CD4-positive, CD25-positive, alpha-beta regulatory T cell (primary cell): ENCODE data around the gene KIFAP3. TPM values are rescaled to one million over a fixed set of nuclear protein-coding genes. Genes with fewer than 3 reads are reported as not detected.

Source experiments
- ATAC-seq, 2 donors: fragments of 150-1000 bp; cut with Tn5 transposase; one replicate each; pipeline ENCODE4 v1.10.0; 2021; ENCODE audit warnings: low read depth in 2 of 2, moderate number of reproducible peaks in 2 of 2, moderate library complexity in 1 of 2
- DNase-seq, 3 donors: peaks; one replicate each; pipeline versions ENCODE4 v3.0.0 to v3.0.0-alpha.2; 2012 to 2022; ENCODE audit warnings: mixed read lengths in 1 of 3
- H3K27ac ChIP-seq: one replicate; pipeline ENCODE4 v1.7.0; 2013; ENCODE audit warnings: mild to moderate bottlenecking, low read length; ENCODE audit not compliant: insufficient read depth, poor library complexity, severe bottlenecking
- H3K27me3 ChIP-seq: one replicate; pipeline ENCODE4 v1.7.0; 2013; ENCODE audit warnings: low read length; ENCODE audit not compliant: control insufficient read depth, insufficient read depth
- H3K36me3 ChIP-seq: one replicate; pipeline ENCODE4 v1.7.0; 2013; ENCODE audit warnings: mild to moderate bottlenecking, low read length, moderate library complexity; ENCODE audit not compliant: control insufficient read depth, insufficient read depth
- H3K4me1 ChIP-seq: 2 replicates; pipeline ENCODE4 v1.7.0; 2013; ENCODE audit warnings: mild to moderate bottlenecking, low read length; ENCODE audit not compliant: insufficient read depth, control insufficient read depth, poor library complexity, severe bottlenecking
- H3K4me3 ChIP-seq: one replicate; pipeline ENCODE4 v1.7.0; 2013; ENCODE audit warnings: low read depth, mild to moderate bottlenecking, low read length, moderate library complexity
- H3K9me3 ChIP-seq, 2 experiments: 1 replicate in 1 of 2; 2 replicates in 1 of 2; pipeline ENCODE4 v1.7.0; 2013; ENCODE audit warnings: low read length in 2 of 2, mild to moderate bottlenecking in 1 of 2, moderate library complexity in 1 of 2; ENCODE audit not compliant: control insufficient read depth in 2 of 2
- H3K27ac Mint-ChIP-seq, 3 donors: one replicate each; pipeline ENCODE4 v1.8.0; 2020 to 2022; ENCODE audit warnings: mild to moderate bottlenecking in 3 of 3, mixed read lengths in 3 of 3, moderate library complexity in 2 of 3
- H3K27me3 Mint-ChIP-seq: one replicate; pipeline ENCODE4 v1.8.0; 2022; ENCODE audit warnings: mild to moderate bottlenecking, mixed read lengths
- H3K36me3 Mint-ChIP-seq: one replicate; pipeline ENCODE4 v1.8.0; 2020; ENCODE audit warnings: mixed read lengths
- H3K4me1 Mint-ChIP-seq, 4 donors: one replicate each; pipeline ENCODE4 v1.8.0; 2020 to 2022; ENCODE audit warnings: mixed read lengths in 4 of 4, mild to moderate bottlenecking in 1 of 4
- H3K4me3 Mint-ChIP-seq, 4 donors: one replicate each; pipeline ENCODE4 v1.8.0; 2020 to 2022; ENCODE audit warnings: mild to moderate bottlenecking in 4 of 4, mixed read lengths in 4 of 4, moderate library complexity in 3 of 4
- H3K9me3 Mint-ChIP-seq, 7 donors: one replicate each; pipeline ENCODE4 v1.8.0; 2020 to 2022; ENCODE audit warnings: mixed read lengths in 7 of 7, mild to moderate bottlenecking in 3 of 7, moderate library complexity in 2 of 7
- polyA plus RNA-seq, 4 donors: library from polyadenylated mRNA; unstranded; fragments of 300-500 nt; fragmentation: Illumina TruSeq; gene quantifications; one replicate each; pipeline ENCODE4 v1.2.3, GENCODE V29; 2021
- total RNA-seq: library from RNA; stranded (reverse); gene quantifications from one replicate; pipeline ENCODE4 v1.2.3, GENCODE V29; 2022

KIFAP3 gene
- total and polyA plus RNA-seq, 5 donors from 2014 or later, result 12.8 to 21.9 (median 18.0) TPM

DNA sequence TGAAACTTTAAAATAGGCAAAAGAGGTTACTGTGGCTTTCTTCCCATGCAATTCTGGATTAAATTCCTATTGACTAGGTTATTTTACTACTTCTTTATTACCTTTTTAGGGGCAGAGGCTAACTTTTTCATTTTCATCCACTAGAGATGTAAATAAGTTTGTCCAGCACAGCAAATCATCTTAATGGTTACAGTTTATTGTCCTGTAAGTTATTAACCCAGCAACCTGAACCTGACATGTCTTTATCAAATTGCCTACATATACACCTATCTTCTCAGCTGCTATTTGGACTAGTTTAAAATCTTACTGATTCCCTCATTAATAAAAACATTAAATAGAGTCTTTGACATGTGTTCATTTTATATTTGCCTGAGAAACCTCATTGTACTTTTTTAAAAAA is 173.9 kb downstream of the KIFAP3 start:
- peaks cover 8 to 22% (median 10%) of the 10 kb centered on the region in 4 donors for H3K4me1 Mint-ChIP-seq
- H3K36me3 Mint-ChIP-seq, result no peaks in the 10 kb centered on the region
- no peak for DNase-seq
- no peak for ATAC-seq
- Histone ChIP-seq H3K9me3 (no peaks in the 10 kb centered on the region), H3K27ac (no peak overlapping the region), H3K4me3 (no peak overlapping the region), H3K36me3 (no peaks in the 10 kb centered on the region), H3K4me1 (peaks cover 13% of the 10 kb centered on the region), H3K27me3 (peaks cover 9% of the 10 kb centered on the region)
- peaks cover 34% of the 10 kb centered on the region for H3K27me3 Mint-ChIP-seq
- no peak overlapping the region for H3K27ac Mint-ChIP-seq
- peaks cover 0 to 2% (median 0%) of the 10 kb centered on the region in 7 donors for H3K9me3 Mint-ChIP-seq
- H3K4me3 Mint-ChIP-seq, result no peak overlapping the region

GRCh38 chr1:169899519-169900217 is 174.8 kb downstream of the KIFAP3 start:
- H3K4me1 Mint-ChIP-seq, result peaks cover 8 to 23% (median 13%) of the 10 kb centered on the region in 4 donors
- no peak for ATAC-seq
- H3K9me3 ChIP-seq, result no peaks in the 10 kb centered on the region

DNA sequence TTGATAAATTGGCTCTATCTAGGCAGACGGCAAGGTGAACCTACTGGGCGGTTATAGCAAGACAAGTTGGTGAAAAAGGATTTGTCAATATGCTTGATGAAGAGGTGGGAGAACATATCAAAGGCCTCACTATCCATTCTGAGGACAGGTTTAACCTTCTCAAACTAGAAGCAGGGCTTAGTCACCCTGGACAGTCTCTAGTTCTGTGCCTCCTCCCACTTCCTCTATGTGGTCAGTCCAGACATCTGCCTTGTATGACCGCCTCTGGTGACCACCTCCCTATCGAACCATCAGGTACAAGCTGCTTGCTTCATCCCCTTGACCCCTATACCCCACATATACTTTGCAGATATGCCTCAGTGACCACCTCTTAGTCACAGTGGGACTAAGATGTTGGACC is 178.5 kb downstream of the KIFAP3 start:
- Mint-ChIP-seq H3K36me3 (no peaks in the 10 kb centered on the region), H3K9me3 (no peaks in the 10 kb centered on the region), H3K4me3 (peak overlapping the region in 2 of 4 donors; percentile 63 to 73), H3K4me1 (peaks cover 18 to 28% (median 25%) of the 10 kb centered on the region in 4 donors), H3K27ac (no peak overlapping the region), H3K27me3 (peaks cover 26% of the 10 kb centered on the region)
- Histone ChIP-seq H3K4me1 (peaks cover 19% of the 10 kb centered on the region), H3K4me3 (no peak overlapping the region), H3K9me3 (no peaks in the 10 kb centered on the region), H3K27me3 (peaks cover 9% of the 10 kb centered on the region), H3K27ac (no peak overlapping the region), H3K36me3 (no peaks in the 10 kb centered on the region)
- no peak for ATAC-seq
- DNase-seq, result no peak

More at GRCh38 chr1:169899519-169900217, 174.8 kb downstream of the KIFAP3 start:
- peaks cover 9% of the 10 kb centered on the region for H3K27me3 ChIP-seq
- no peak for DNase-seq
- Mint-ChIP-seq H3K36me3 (no peaks in the 10 kb centered on the region), H3K27me3 (peaks cover 34% of the 10 kb centered on the region), H3K27ac (no peak overlapping the region), H3K4me3 (no peak overlapping the region), H3K9me3 (no peaks in the 10 kb centered on the region)
- no peaks in the 10 kb centered on the region for H3K36me3 ChIP-seq
- no peak overlapping the region for H3K27ac ChIP-seq
- no peak overlapping the region for H3K4me3 ChIP-seq
- H3K4me1 ChIP-seq, result peaks cover 13% of the 10 kb centered on the region

GRCh38 chr1:169894424-169895145 is 179.9 kb downstream of the KIFAP3 start:
- Histone ChIP-seq H3K36me3 (no peaks in the 10 kb centered on the region), H3K27me3 (peaks cover 9% of the 10 kb centered on the region), H3K9me3 (no peaks in the 10 kb centered on the region), H3K4me1 (peaks cover 26% of the 10 kb centered on the region), H3K4me3 (peak overlapping the region; percentile 96), H3K27ac (peak overlapping the region; percentile 98)
- H3K27ac Mint-ChIP-seq, result peak overlapping the region; percentile 99 to 100 (median 100)
- peak overlapping the region; percentile 94 to 97 (median 96) for H3K4me3 Mint-ChIP-seq
- ATAC-seq (no peak), DNase-seq (no peak)
- H3K36me3 Mint-ChIP-seq, result peaks cover 3% of the 10 kb centered on the region
- H3K9me3 Mint-ChIP-seq, result no peaks in the 10 kb centered on the region
- peaks cover 16% of the 10 kb centered on the region for H3K27me3 Mint-ChIP-seq
- H3K4me1 Mint-ChIP-seq, result peaks cover 26 to 40% (median 37%) of the 10 kb centered on the region in 4 donors

- H3K4me1 ChIP-seq, result peaks cover 26% of the 10 kb centered on the region
- H3K4me3 Mint-ChIP-seq, result peak within 1 kb of the TSS; percentile 94 to 97 (median 96)
Measured at GRCh38 chr1:169893645-169894423, 180.7 kb downstream of the KIFAP3 start, which contains the start of gene SCYL3. Gene SCYL3, minus strand, starts transcription at chr1:169893896. Its CDS starts 5,056 bp downstream, at chr1:169888840.

DNA sequence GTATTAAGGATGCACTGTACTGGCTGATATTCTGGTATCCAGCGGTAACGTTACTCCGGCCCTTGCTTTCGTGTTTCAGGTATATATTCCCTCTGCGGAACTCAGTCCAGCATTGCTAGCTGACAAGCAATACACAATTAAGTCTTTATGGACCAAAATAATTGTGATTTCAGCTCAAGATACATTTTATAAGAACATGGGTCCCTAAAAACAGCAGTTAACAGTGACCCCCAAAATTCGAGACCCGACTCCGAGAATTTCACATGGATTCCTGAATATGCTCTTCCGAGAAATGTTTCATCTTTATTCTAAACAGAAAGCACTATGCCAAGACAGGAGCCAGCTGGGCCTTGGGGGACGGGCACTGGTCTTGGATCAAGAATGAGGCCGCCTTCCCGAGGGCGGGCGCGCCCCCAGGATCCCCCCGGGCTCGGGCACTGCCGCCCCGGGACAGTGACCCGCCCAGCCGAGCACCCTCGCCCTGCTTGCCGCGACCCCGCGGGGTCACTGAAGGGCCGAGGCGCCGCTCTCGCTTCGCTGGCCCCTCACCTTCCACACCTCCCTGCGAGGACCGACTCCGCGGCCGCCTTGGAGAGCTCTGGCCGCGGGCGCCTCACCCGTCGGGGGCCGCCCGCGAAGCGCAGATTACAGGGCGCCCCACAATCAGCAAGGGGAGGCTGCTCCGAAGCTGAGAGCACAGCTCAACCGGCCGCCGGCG is 181.4 kb downstream of the KIFAP3 start:
- Mint-ChIP-seq H3K4me3 (peak overlapping the region; percentile 94 to 97 (median 95)), H3K36me3 (peaks cover 8% of the 10 kb centered on the region), H3K4me1 (peaks cover 39 to 55% (median 50%) of the 10 kb centered on the region in 4 donors), H3K9me3 (no peaks in the 10 kb centered on the region), H3K27me3 (peaks cover 13% of the 10 kb centered on the region), H3K27ac (peak overlapping the region; percentile 88 to 100 (median 90))
- Histone ChIP-seq H3K27ac (peak overlapping the region; percentile 98), H3K4me1 (peaks cover 26% of the 10 kb centered on the region), H3K9me3 (no peaks in the 10 kb centered on the region), H3K4me3 (peak overlapping the region; percentile 96), H3K27me3 (peaks cover 4% of the 10 kb centered on the region), H3K36me3 (peaks cover 3% of the 10 kb centered on the region)
- peak in 1 of 3 donors; percentile 50 for DNase-seq
- ATAC-seq, result no peak

More at GRCh38 chr1:169893645-169894423, 180.7 kb downstream of the KIFAP3 start, which contains the start of gene SCYL3:
- no peaks in the 10 kb centered on the region for H3K9me3 Mint-ChIP-seq
- Histone ChIP-seq H3K4me3 (peak within 1 kb of the TSS; percentile 96), H3K9me3 (no peaks in the 10 kb centered on the region), H3K27me3 (peaks cover 6% of the 10 kb centered on the region), H3K36me3 (no peaks in the 10 kb centered on the region), H3K27ac (peak within 1 kb of the TSS; percentile 98)
- ATAC-seq, result peak; percentile 84 to 87
- peak within 1 kb of the TSS; percentile 99 to 100 (median 100) for H3K27ac Mint-ChIP-seq
- peaks cover 15% of the 10 kb centered on the region for H3K27me3 Mint-ChIP-seq
- DNase-seq, result peak; percentile 89 to 98 (median 96)
- peaks cover 6% of the 10 kb centered on the region for H3K36me3 Mint-ChIP-seq
- peaks cover 32 to 48% (median 43%) of the 10 kb centered on the region in 4 donors for H3K4me1 Mint-ChIP-seq
